SK-N-SH (cell line): Measurements from ENCODE around the gene NTN5. TPM values are rescaled to one million over a fixed set of nuclear protein-coding genes. Genes with fewer than 3 reads are reported as not detected.

Source experiments
- CTCF ChIA-PET: fragments of 300-600, 350-600 bp; formaldehyde crosslinking; extraction: SDS; loops from one replicate; lab custom pipeline; 2021; lab: Yijun Ruan, JAX
- POLR2A ChIA-PET: fragments of 350-600 bp; sonication (Branson Sonifier 250); formaldehyde crosslinking; extraction: SDS; loops from one replicate; lab custom pipeline; 2020; ENCODE audit warnings: antibody characterized with exemption, inconsistent platforms; lab: Yijun Ruan, JAX
- DNase-seq: peaks from one replicate; pipeline ENCODE4 v3.0.0; 2012
- H2AFZ ChIP-seq: fragments of 200-600 bp; sonication (generic); 2 replicates; pipeline ENCODE4 v1.8.1; 2016; ENCODE audit warnings: antibody characterized with exemption, mild to moderate bottlenecking, low read depth
- H3F3A ChIP-seq: fragments of 200-600 bp; sonication (generic); replicated peaks from 2 replicates; pipeline ENCODE3; 2016; ENCODE audit warnings: antibody characterized with exemption, mild to moderate bottlenecking; ENCODE audit not compliant: insufficient read depth
- H3K27ac ChIP-seq, 2 experiments: fragments of 200-500 bp in 1 of 2; fragments of 200-600 bp in 1 of 2; sonication (Bioruptor generic) in 1 of 2; sonication (generic), shearing (Covaris generic) in 1 of 2; 2 replicates each; pipeline versions ENCODE4 v1.5.1 to v1.6.1; 2014 to 2016; ENCODE audit warnings: low read depth in 2 of 2, inconsistent platforms in 1 of 2, low read length in 1 of 2, mild to moderate bottlenecking in 1 of 2, mixed read lengths in 1 of 2
- H3K27me3 ChIP-seq: fragments of 200-600 bp; sonication (generic), shearing (Covaris generic); 2 replicates; pipeline ENCODE4 v1.6.1; 2016; ENCODE audit warnings: mixed run types; ENCODE audit not compliant: insufficient read depth
- H3K36me3 ChIP-seq, 2 experiments: fragments of 200-500 bp in 1 of 2; fragments of 200-600 bp in 1 of 2; sonication (Bioruptor generic) in 1 of 2; sonication (generic) in 1 of 2; replicated peaks in 1 of 2; 2 replicates each; pipeline versions ENCODE3 to v1.5.1; 2014 to 2016; ENCODE audit warnings: low read length in 1 of 2, mild to moderate bottlenecking in 1 of 2; ENCODE audit not compliant: insufficient read depth in 2 of 2, control insufficient read depth in 1 of 2
- H3K4me1 ChIP-seq, 2 experiments: fragments of 200-500 bp in 1 of 2; fragments of 200-600 bp in 1 of 2; sonication (Bioruptor generic) in 1 of 2; sonication (generic), shearing (Covaris generic) in 1 of 2; 2 replicates each; pipeline versions ENCODE4 v1.5.1 to v1.6.1; 2014 to 2016; ENCODE audit warnings: low read depth in 1 of 2, low read length in 1 of 2, mixed run types in 1 of 2; ENCODE audit not compliant: insufficient read depth in 2 of 2, control insufficient read depth in 1 of 2
- H3K4me2 ChIP-seq: fragments of 200-600 bp; sonication (generic), shearing (Covaris generic); 2 replicates; pipeline ENCODE4 v1.6.1; 2017; ENCODE audit warnings: mixed run types
- H3K4me3 ChIP-seq, 2 experiments: fragments of 200-500 bp in 1 of 2; fragments of 200-600 bp in 1 of 2; sonication (Bioruptor generic) in 1 of 2; sonication (generic), shearing (Covaris generic) in 1 of 2; 2 replicates each; pipeline versions ENCODE4 v1.5.1 to v1.8.1; 2014 to 2016; ENCODE audit warnings: low read depth in 2 of 2, inconsistent platforms in 1 of 2, low read length in 1 of 2, mild to moderate bottlenecking in 1 of 2, mixed read lengths in 1 of 2, moderate library complexity in 1 of 2
- H3K79me2 ChIP-seq: fragments of 200-600 bp; sonication (generic); 2 replicates; pipeline ENCODE4 v1.8.1; 2017; ENCODE audit warnings: mild to moderate bottlenecking; ENCODE audit not compliant: insufficient read depth
- H3K9ac ChIP-seq: fragments of 200-600 bp; sonication (generic); 2 replicates; pipeline ENCODE4 v1.6.1; 2017; ENCODE audit warnings: mixed run types
- H3K9me2 ChIP-seq: fragments of 200-600 bp; sonication (generic); 2 replicates; pipeline ENCODE4 v1.6.1; 2017; ENCODE audit warnings: mixed run types
- H3K9me3 ChIP-seq: fragments of 200-600 bp; sonication (generic); 2 replicates; pipeline ENCODE4 v1.6.1; 2017; ENCODE audit warnings: mixed run types, mild to moderate bottlenecking, moderate library complexity
- H4K20me1 ChIP-seq: fragments of 200-600 bp; sonication (generic); 2 replicates; pipeline ENCODE4 v1.6.1; 2017; ENCODE audit warnings: mild to moderate bottlenecking, mixed run types; ENCODE audit not compliant: insufficient read depth
- CHD2 ChIP-seq: fragments of 150-350 bp; IDR thresholded peaks from 2 replicates; pipeline ENCODE4 v1.6.1; 2018; ENCODE audit warnings: low read length; ENCODE audit not compliant: partially characterized antibody
- ELF1 ChIP-seq: IDR thresholded peaks from 2 replicates; pipeline ENCODE4 v1.4.0; 2012
- EP300 ChIP-seq, 2 experiments: IDR thresholded peaks; 2 replicates each; pipeline versions ENCODE4 v1.4.0 to v1.6.1; 2012; ENCODE audit warnings: borderline replicate concordance in 1 of 2, low read depth in 1 of 2, low read length in 1 of 2
- EZH2phosphoT487 ChIP-seq: fragments of 200-600 bp; sonication (generic); IDR thresholded peaks from 2 replicates; pipeline ENCODE4 v1.6.1; 2017; ENCODE audit warnings: low read depth, mixed run types, mild to moderate bottlenecking, antibody characterized with exemption, moderate library complexity, borderline replicate concordance
- FOSL2 ChIP-seq: IDR thresholded peaks from 2 replicates; pipeline ENCODE4 v1.4.0; 2012; ENCODE audit warnings: low read depth, mild to moderate bottlenecking, moderate library complexity, borderline replicate concordance
- GABPA ChIP-seq: IDR thresholded peaks from 2 replicates; pipeline ENCODE4 v1.4.0; 2012; ENCODE audit warnings: low read depth, mild to moderate bottlenecking
- GATA2 ChIP-seq: sonication (generic); formaldehyde crosslinking; IDR thresholded peaks from 2 replicates; pipeline ENCODE4 v1.5.0; 2020; ENCODE audit warnings: mild to moderate bottlenecking, missing genetic modification reagents
- MEF2A ChIP-seq: IDR thresholded peaks from 2 replicates; pipeline ENCODE4 v1.4.0; 2012; ENCODE audit warnings: low read depth, borderline replicate concordance
- MXI1 ChIP-seq: IDR thresholded peaks from 2 replicates; pipeline ENCODE4 v1.6.1; 2012; ENCODE audit warnings: mild to moderate bottlenecking, low read depth, low read length, improper control_type of control experiment
- NRF1 ChIP-seq: IDR thresholded peaks from 2 replicates; pipeline ENCODE4 v1.6.1; 2012; ENCODE audit warnings: low read depth, mild to moderate bottlenecking, low read length
- RAD21 ChIP-seq: IDR thresholded peaks from 2 replicates; pipeline ENCODE4 v1.6.1; 2012; ENCODE audit warnings: mild to moderate bottlenecking, low read length
- RCOR1 ChIP-seq: fragments of 150-350 bp; IDR thresholded peaks from 2 replicates; pipeline ENCODE4 v1.6.1; 2017; ENCODE audit warnings: antibody characterized with exemption, low read length
- RFX5 ChIP-seq: IDR thresholded peaks from 2 replicates; pipeline ENCODE4 v1.6.1; 2012; ENCODE audit warnings: mild to moderate bottlenecking, improper control_type of control experiment, low read length
- SIN3A ChIP-seq: IDR thresholded peaks from 2 replicates; pipeline ENCODE4 v1.6.1; 2012; ENCODE audit warnings: low read depth, mild to moderate bottlenecking, low read length, moderate library complexity, borderline replicate concordance
- TAF1 ChIP-seq: IDR thresholded peaks from 2 replicates; pipeline ENCODE4 v1.6.1; 2012; ENCODE audit warnings: low read depth, mild to moderate bottlenecking, low read length, moderate library complexity, borderline replicate concordance
- TCF12 ChIP-seq: IDR thresholded peaks from 2 replicates; pipeline ENCODE4 v1.4.0; 2012
- YY1 ChIP-seq: IDR thresholded peaks from 2 replicates; pipeline ENCODE4 v1.4.0; 2012; ENCODE audit warnings: low read depth, mild to moderate bottlenecking
- WGBS: methylation state at CpG from one replicate; pipeline ENCODE4 v1.1.6; 2017; ENCODE audit warnings: low lambda C conversion rate; 5-methylcytosine and 5-hydroxymethylcytosine counted together
- polyA plus RNA-seq, 3 experiments: library from polyadenylated mRNA; depleted of rRNA; stranded (reverse); fragments of >200 nt; gene quantifications; 2 replicates each; pipeline ENCODE4 v1.2.3, GENCODE V29; 2012
- TF ChIP-seq, protein P1 (sequence below): fragments of 200-600 bp; sonication (generic); IDR thresholded peaks from 2 replicates; pipeline ENCODE4 v1.6.1; 2017; ENCODE audit warnings: antibody characterized with exemption, mild to moderate bottlenecking, moderate library complexity
- TF ChIP-seq, protein P2 (sequence below): IDR thresholded peaks from 2 replicates; pipeline ENCODE4 v1.4.0; 2012; ENCODE audit warnings: low read depth
- TF ChIP-seq, protein P3 (sequence below): IDR thresholded peaks from 2 replicates; pipeline ENCODE4 v1.4.0; 2012; ENCODE audit warnings: low read depth, borderline replicate concordance
- TF ChIP-seq, protein P4 (sequence below): fragments of 150-350 bp; IDR thresholded peaks from 2 replicates; pipeline ENCODE4 v1.6.1; 2017; ENCODE audit warnings: antibody characterized with exemption, low read length, low read depth, borderline replicate concordance
- TF ChIP-seq, protein P5 (sequence below): fragments of 150-350 bp; IDR thresholded peaks from 2 replicates; pipeline ENCODE4 v1.6.1; 2016; ENCODE audit warnings: mild to moderate bottlenecking, low read depth, low read length

The NTN5 gene
- polyA plus RNA-seq, 1 of the 3 experiments (the other 2 are of a cell fraction): 0.74 TPM

DNA sequence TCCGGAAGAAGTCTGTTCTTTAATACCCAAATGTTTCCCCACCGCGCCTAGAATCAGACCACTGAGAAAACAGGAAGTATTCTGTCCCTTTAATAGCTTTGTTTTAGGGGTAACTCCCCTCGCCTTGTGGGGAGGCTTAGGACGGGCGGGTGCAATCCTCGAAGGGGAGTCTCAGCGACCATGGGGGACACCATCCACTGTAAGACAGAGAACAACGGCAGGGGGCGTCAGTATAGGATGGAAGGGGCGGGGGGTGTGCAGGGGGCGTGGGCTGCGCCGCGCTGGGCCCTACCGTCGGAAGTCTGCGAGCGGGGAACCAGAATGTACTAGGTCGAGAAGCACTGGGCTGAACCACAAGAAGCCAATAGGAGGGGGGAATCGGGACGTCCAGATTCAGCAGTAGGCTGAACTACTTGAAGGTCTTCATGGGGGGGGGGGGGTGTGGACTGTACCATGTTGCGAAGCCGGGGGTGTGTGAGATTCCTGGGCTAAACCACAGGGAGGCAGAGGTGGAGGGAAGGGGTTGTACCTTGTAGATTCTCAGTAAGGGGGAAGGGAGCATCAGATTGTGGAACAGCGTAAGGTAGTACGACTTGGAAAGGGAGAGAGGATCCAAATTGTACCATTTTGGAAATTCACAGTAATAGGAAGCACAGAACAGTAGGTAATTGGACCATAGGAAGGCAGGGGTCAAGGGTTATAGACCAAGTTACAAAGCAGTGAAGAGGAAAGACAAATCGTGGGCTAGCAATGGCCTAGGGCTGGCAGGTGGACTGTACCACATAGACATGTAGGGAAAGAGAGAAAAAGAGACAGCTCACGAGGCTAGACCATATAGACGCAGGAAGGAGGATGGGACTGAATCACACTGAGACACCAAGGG is 34.6 kb downstream of the NTN5 start (continued):
- TF ChIP-seq TAF1 (peak; percentile 67; the same call in 1 of the 2 replicates), FOSL2 (no peak), GATA2 (CRISPR knock-in tag) (no peak), ELF1 (no peak), EZH2phosphoT487 (no peak), NRF1 (no peak), EP300 (IDR thresholded peaks at IDR 0.05; ENCODE audit: borderline replicate concordance in 1 of 2, low read depth in 1 of 2, low read length in 1 of 2) (0 out of 4 replicates have a peak, but pooled peaks of 1 of the 2 experiments have one; percentile 13), GABPA (no peak), TCF12 (no peak), RFX5 (no peak), RCOR1 (no peak), SIN3A (peak; percentile 62; the same call in 1 of the 2 replicates), RAD21 (no peak), YY1 (no peak)
- TF ChIP-seq, protein P1, sequence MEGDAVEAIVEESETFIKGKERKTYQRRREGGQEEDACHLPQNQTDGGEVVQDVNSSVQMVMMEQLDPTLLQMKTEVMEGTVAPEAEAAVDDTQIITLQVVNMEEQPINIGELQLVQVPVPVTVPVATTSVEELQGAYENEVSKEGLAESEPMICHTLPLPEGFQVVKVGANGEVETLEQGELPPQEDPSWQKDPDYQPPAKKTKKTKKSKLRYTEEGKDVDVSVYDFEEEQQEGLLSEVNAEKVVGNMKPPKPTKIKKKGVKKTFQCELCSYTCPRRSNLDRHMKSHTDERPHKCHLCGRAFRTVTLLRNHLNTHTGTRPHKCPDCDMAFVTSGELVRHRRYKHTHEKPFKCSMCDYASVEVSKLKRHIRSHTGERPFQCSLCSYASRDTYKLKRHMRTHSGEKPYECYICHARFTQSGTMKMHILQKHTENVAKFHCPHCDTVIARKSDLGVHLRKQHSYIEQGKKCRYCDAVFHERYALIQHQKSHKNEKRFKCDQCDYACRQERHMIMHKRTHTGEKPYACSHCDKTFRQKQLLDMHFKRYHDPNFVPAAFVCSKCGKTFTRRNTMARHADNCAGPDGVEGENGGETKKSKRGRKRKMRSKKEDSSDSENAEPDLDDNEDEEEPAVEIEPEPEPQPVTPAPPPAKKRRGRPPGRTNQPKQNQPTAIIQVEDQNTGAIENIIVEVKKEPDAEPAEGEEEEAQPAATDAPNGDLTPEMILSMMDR: peak; percentile 44
- TF ChIP-seq, protein P2, sequence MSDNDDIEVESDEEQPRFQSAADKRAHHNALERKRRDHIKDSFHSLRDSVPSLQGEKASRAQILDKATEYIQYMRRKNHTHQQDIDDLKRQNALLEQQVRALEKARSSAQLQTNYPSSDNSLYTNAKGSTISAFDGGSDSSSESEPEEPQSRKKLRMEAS: no peak; the same call in 1 of the 2 replicates

DNA sequence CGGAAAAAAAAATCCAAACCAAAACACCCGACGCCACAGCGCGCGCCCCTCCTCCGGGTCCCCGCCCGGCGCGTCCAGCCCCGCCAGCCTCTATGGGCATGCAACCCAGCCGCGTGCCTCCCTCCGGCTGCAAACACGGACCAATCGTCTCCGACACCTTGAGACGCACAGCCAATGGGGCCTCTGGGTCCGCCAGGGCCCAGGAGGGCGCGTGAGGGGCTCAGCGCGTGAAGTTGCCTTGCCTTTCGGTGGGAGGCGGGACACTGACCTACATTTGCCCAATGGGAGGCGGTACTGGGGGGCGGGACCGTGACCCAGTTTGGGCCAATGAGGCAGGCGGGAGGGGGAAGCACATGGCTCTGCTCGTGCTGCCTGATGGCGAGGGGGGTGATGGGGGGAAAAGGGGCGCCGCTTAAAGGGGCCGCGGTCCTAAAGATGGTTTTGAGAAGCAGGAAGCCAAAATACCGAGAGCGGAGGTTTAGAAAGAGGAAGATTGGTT is 35.3 kb downstream of the NTN5 start:
- peak overlapping the region; percentile 99 for H3K27ac ChIP-seq
- H2AFZ ChIP-seq: peak overlapping the region; percentile 89
- H3K4me1 ChIP-seq: peaks cover 31 to 39% of the 10 kb centered on the region in 2 experiments
- CTCF ChIA-PET: interaction anchor here (0.7 to 1.3 kb wide), 2 partner anchors 50 to 509 kb away, joined by 3 to 4 read pairs; no protein-coding TSS in a partner anchor
- no peaks in the 10 kb centered on the region for H3K9me2 ChIP-seq
- no peaks in the 10 kb centered on the region for H3K27me3 ChIP-seq
- POLR2A ChIA-PET: no interaction called here
- peak overlapping the region; percentile 96 for H3K9ac ChIP-seq
- peaks cover 0 to 5% of the 10 kb centered on the region in 2 experiments for H3K36me3 ChIP-seq
- H3K4me2 ChIP-seq: peak overlapping the region; percentile 99
- WGBS: 2% methylated on average over 24 of the region's 38 CpGs
- no peaks in the 10 kb centered on the region; the same call in 1 of the 2 replicates for H3K79me2 ChIP-seq
- no peaks in the 10 kb centered on the region for H4K20me1 ChIP-seq
- no peaks in the 10 kb centered on the region for H3K9me3 ChIP-seq
- H3F3A ChIP-seq: peaks cover 30% of the 10 kb centered on the region
- DNase-seq: peak; percentile 91
- H3K4me3 ChIP-seq: peak overlapping the region; percentile 74 to 79
- TF ChIP-seq CHD2: peak; percentile 77
- TF ChIP-seq, protein P3, sequence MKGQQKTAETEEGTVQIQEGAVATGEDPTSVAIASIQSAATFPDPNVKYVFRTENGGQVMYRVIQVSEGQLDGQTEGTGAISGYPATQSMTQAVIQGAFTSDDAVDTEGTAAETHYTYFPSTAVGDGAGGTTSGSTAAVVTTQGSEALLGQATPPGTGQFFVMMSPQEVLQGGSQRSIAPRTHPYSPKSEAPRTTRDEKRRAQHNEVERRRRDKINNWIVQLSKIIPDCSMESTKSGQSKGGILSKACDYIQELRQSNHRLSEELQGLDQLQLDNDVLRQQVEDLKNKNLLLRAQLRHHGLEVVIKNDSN: peak; percentile 60; the same call in 1 of the 2 replicates
- TF ChIP-seq, protein P4, sequence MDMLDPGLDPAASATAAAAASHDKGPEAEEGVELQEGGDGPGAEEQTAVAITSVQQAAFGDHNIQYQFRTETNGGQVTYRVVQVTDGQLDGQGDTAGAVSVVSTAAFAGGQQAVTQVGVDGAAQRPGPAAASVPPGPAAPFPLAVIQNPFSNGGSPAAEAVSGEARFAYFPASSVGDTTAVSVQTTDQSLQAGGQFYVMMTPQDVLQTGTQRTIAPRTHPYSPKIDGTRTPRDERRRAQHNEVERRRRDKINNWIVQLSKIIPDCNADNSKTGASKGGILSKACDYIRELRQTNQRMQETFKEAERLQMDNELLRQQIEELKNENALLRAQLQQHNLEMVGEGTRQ: peak; percentile 48; the same call in 1 of the 2 replicates
- TF ChIP-seq MXI1: peak; percentile 89
- 0 out of 2 replicates have a peak, but pooled peaks have one; percentile 29 for TF ChIP-seq NRF1
- no peak for TF ChIP-seq MEF2A
- no peak for TF ChIP-seq SIN3A
- TF ChIP-seq, protein P2: peak; percentile 99
- TF ChIP-seq, protein P5, sequence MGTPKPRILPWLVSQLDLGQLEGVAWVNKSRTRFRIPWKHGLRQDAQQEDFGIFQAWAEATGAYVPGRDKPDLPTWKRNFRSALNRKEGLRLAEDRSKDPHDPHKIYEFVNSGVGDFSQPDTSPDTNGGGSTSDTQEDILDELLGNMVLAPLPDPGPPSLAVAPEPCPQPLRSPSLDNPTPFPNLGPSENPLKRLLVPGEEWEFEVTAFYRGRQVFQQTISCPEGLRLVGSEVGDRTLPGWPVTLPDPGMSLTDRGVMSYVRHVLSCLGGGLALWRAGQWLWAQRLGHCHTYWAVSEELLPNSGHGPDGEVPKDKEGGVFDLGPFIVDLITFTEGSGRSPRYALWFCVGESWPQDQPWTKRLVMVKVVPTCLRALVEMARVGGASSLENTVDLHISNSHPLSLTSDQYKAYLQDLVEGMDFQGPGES: peak; percentile 61; the same call in 1 of the 2 replicates
- TF ChIP-seq RFX5: peak; percentile 75
